ENCODE measurements around the gene CP. TPM values are rescaled to one million over a fixed set of nuclear protein-coding genes. Genes with fewer than 3 reads are reported as not detected.
"Not testable (repeated sequence)": the region's sequence is repeated elsewhere in the genome, so short reads cannot be mapped to it uniquely, and the experiment has no call there.

CP gene
- polyA plus RNA-seq, 10 donors, result 0.63 to 3.0 (median 2.1) TPM

- DNase-seq, result no peak
Measured at GRCh38 chr3:149227591-149228268, 6.1 kb upstream of the CP start.

GRCh38 chr3:149226776-149227175, 5.1 kb upstream of the CP start:
- no peak for DNase-seq

- peak in 2 of 3 donors; percentile 37 to 38 for DNase-seq
Measured at GRCh38 chr3:149224736-149225594, 3.3 kb upstream of the CP start.

- no peak for DNase-seq
Measured at GRCh38 chr3:149223461-149223820, 1.8 kb upstream of the CP start.

- not testable (repeated sequence) for DNase-seq
Measured at GRCh38 chr3:149219380-149220121, 2.1 kb downstream of the CP start.

- DNase-seq, result no peak
Measured at GRCh38 chr3:149217347-149217746, 4.3 kb downstream of the CP start.

- DNase-seq, result no peak
Measured at GRCh38 chr3:149216193-149216869, 5.3 kb downstream of the CP start.

GRCh38 chr3:149215515-149215914, 6.1 kb downstream of the CP start:
- DNase-seq, result no peak

- no peak for DNase-seq
Measured at GRCh38 chr3:149214702-149215101, 6.9 kb downstream of the CP start.

- DNase-seq, result no peak
Measured at GRCh38 chr3:149212386-149212785, 9.2 kb downstream of the CP start.

- DNase-seq, result no peak
Measured at GRCh38 chr3:149209431-149209830, 12.2 kb downstream of the CP start.

- DNase-seq, result no peak
Measured at GRCh38 chr3:149207475-149207874, 14.2 kb downstream of the CP start.

- DNase-seq, result no peak
Measured at GRCh38 chr3:149204390-149204991, 17.1 kb downstream of the CP start.

- no peak for DNase-seq
Measured at GRCh38 chr3:149203758-149204157, 17.9 kb downstream of the CP start.

GRCh38 chr3:149199474-149199873, 22.2 kb downstream of the CP start:
- DNase-seq, result peak in 1 of 3 donors; percentile 14

- no peak for DNase-seq
Measured at GRCh38 chr3:149198611-149199010, 23.0 kb downstream of the CP start.

- peak in 1 of 3 donors; percentile 14 for DNase-seq
Measured at GRCh38 chr3:149197669-149198068, 24.0 kb downstream of the CP start.

GRCh38 chr3:149196805-149197592, 24.6 kb downstream of the CP start:
- DNase-seq, result not testable (repeated sequence)

- DNase-seq, result no peak
Measured at GRCh38 chr3:149195221-149195620, 26.4 kb downstream of the CP start.

- DNase-seq, result no peak
Measured at GRCh38 chr3:149188494-149188893, 33.1 kb downstream of the CP start.

GRCh38 chr3:149186721-149187120, 34.9 kb downstream of the CP start:
- DNase-seq, result no peak
